Ovary (tissue), 3 donors: ENCODE measurements around the gene NLGN1.

Experiments used
- EP300 ChIP-seq: sonication (generic); formaldehyde crosslinking; IDR thresholded peaks from one replicate; pipeline ENCODE4 v1.6.1; 2017; ENCODE audit warnings: antibody characterized with exemption
- POLR2A ChIP-seq: fragments of 450-650 bp; IDR thresholded peaks from one replicate; pipeline ENCODE4 v1.6.1; 2017; ENCODE audit warnings: antibody characterized with exemption, mild to moderate bottlenecking, moderate library complexity
- TF ChIP-seq, protein P1 (sequence below), 3 donors: fragments of 450-650 bp in 2 of 3; fragments of 200-600 bp in 1 of 3; IDR thresholded peaks; one replicate each; pipeline versions ENCODE4 v1.5.1 to v1.8.0; 2016 to 2022; ENCODE audit warnings: antibody characterized with exemption in 3 of 3, mild to moderate bottlenecking in 1 of 3
- donor health status: DM: no; HTN: no; CAD: no.

DNA sequence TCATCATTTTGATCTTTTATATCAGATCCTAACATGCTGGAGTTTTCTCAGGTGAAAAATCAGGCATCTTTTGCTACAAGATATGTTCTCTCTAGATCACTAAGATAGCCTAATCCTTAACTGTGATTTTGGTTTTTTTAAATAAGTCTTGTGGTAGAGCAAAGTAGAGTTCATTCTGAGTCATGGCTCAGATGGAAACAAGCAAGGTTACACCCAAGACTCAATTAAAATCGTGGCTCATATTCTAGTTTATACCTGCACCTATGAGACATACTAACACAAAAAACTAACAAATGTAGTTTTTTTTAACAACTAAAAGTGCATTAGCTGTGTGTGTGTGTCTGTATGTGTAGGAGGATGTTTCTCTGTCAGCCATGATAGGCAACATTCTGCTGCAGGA is 428.2 kb downstream of the NLGN1 start:
- TF ChIP-seq, protein P1, sequence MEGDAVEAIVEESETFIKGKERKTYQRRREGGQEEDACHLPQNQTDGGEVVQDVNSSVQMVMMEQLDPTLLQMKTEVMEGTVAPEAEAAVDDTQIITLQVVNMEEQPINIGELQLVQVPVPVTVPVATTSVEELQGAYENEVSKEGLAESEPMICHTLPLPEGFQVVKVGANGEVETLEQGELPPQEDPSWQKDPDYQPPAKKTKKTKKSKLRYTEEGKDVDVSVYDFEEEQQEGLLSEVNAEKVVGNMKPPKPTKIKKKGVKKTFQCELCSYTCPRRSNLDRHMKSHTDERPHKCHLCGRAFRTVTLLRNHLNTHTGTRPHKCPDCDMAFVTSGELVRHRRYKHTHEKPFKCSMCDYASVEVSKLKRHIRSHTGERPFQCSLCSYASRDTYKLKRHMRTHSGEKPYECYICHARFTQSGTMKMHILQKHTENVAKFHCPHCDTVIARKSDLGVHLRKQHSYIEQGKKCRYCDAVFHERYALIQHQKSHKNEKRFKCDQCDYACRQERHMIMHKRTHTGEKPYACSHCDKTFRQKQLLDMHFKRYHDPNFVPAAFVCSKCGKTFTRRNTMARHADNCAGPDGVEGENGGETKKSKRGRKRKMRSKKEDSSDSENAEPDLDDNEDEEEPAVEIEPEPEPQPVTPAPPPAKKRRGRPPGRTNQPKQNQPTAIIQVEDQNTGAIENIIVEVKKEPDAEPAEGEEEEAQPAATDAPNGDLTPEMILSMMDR (IDR thresholded peaks at IDR 0.05) = no peak
- TF ChIP-seq EP300 = no peak
- TF ChIP-seq POLR2A = no peak
